SK-N-SH treated with all-trans-retinoic acid at 6 μM for 48 hours (cell line): ENCODE data around the gene CHST6.

Experiments used
- ATAC-seq: fragments of 200-7000 bp; cut with Tn5 transposase; 3 replicates; pipeline ENCODE4 v1.9.1; 2020; ENCODE audit warnings: mild to moderate bottlenecking, moderate library complexity
- ARNTL ChIP-seq: fragments of 450-650 bp; formaldehyde crosslinking; IDR thresholded peaks from 2 replicates; pipeline ENCODE4 v1.5.0; 2020; ENCODE audit warnings: low read depth, mild to moderate bottlenecking, moderate library complexity, borderline replicate concordance
- BACH2 ChIP-seq: fragments of 250-450 bp; sonication (Bioruptor Pico); IDR thresholded peaks from 2 replicates; pipeline ENCODE4 v1.9.0; 2021; ENCODE audit warnings: mild to moderate bottlenecking, borderline replicate concordance
- CREB5 ChIP-seq: fragments of 250-450 bp; sonication (Bioruptor Pico); IDR thresholded peaks from 2 replicates; pipeline ENCODE4 v1.5.1; 2020; ENCODE audit warnings: low read depth, mild to moderate bottlenecking, moderate library complexity
- CSDC2 ChIP-seq: fragments of 250-450 bp; sonication (Bioruptor Pico); IDR thresholded peaks from 2 replicates; pipeline ENCODE4 v1.5.0; 2020; ENCODE audit warnings: mild to moderate bottlenecking, moderate library complexity
- ESRRG ChIP-seq: fragments of 250-450 bp; sonication (Bioruptor Pico); IDR thresholded peaks from 2 replicates; pipeline ENCODE4 v1.6.1; 2021; ENCODE audit warnings: mild to moderate bottlenecking
- GLIS3 ChIP-seq: fragments of 250-450 bp; sonication (Bioruptor Pico); IDR thresholded peaks from 2 replicates; pipeline ENCODE4 v1.5.0; 2020; ENCODE audit warnings: mild to moderate bottlenecking, moderate library complexity
- ISL1 ChIP-seq: fragments of 250-450 bp; sonication (Bioruptor Pico); IDR thresholded peaks from 2 replicates; pipeline ENCODE4 v2.1.2; 2022; ENCODE audit warnings: mild to moderate bottlenecking, moderate library complexity
- OSR1 ChIP-seq: fragments of 250-450 bp; sonication (Bioruptor Pico); IDR thresholded peaks from 2 replicates; pipeline ENCODE4 v1.8.0; 2022; ENCODE audit warnings: moderate library complexity, mild to moderate bottlenecking, inconsistent platforms
- POU6F1 ChIP-seq: fragments of 250-450 bp; sonication (Bioruptor Pico); IDR thresholded peaks from 2 replicates; pipeline ENCODE4 v1.8.0; 2021; ENCODE audit warnings: low read depth, mild to moderate bottlenecking, moderate library complexity, borderline replicate concordance
- PPARA ChIP-seq: fragments of 250-450 bp; sonication (Bioruptor Pico); IDR thresholded peaks from 2 replicates; pipeline ENCODE4 v1.5.0; 2020; ENCODE audit warnings: mild to moderate bottlenecking, borderline replicate concordance
- RARB ChIP-seq: fragments of 250-450 bp; sonication (Bioruptor Pico); IDR thresholded peaks from 2 replicates; pipeline ENCODE4 v1.8.0; 2021; ENCODE audit warnings: mild to moderate bottlenecking, moderate library complexity
- SNAI2 ChIP-seq: fragments of 250-450 bp; sonication (Bioruptor Pico); IDR thresholded peaks from 2 replicates; pipeline ENCODE4 v1.5.0; 2020; ENCODE audit warnings: mild to moderate bottlenecking, moderate library complexity
- TCF4 ChIP-seq: fragments of 250-450 bp; sonication (Bioruptor Pico); IDR thresholded peaks from 2 replicates; pipeline ENCODE4 v1.8.0; 2021; ENCODE audit warnings: mild to moderate bottlenecking, moderate library complexity, borderline replicate concordance
- TOX ChIP-seq: fragments of 250-450 bp; sonication (Bioruptor Pico); IDR thresholded peaks from 2 replicates; pipeline ENCODE4 v1.8.0; 2021; ENCODE audit warnings: mild to moderate bottlenecking, moderate library complexity, borderline replicate concordance
- ZC3H10 ChIP-seq: fragments of 250-450 bp; sonication (Bioruptor Pico); IDR thresholded peaks from 2 replicates; pipeline ENCODE4 v1.5.1; 2021; ENCODE audit warnings: mild to moderate bottlenecking, moderate library complexity
- ZFP3 ChIP-seq: fragments of 250-450 bp; sonication (Bioruptor Pico); IDR thresholded peaks from 2 replicates; pipeline ENCODE4 v1.5.0; 2020; ENCODE audit warnings: mild to moderate bottlenecking, moderate library complexity
- ZFP30 ChIP-seq: fragments of 450-650 bp; formaldehyde crosslinking; IDR thresholded peaks from 2 replicates; pipeline ENCODE4 v1.5.0; 2022; ENCODE audit warnings: mild to moderate bottlenecking, moderate library complexity
- ZNF565 ChIP-seq: fragments of 450-650 bp; formaldehyde crosslinking; conservative IDR thresholded peaks from 2 replicates; pipeline ENCODE4 v1.5.0; 2020; ENCODE audit warnings: low read depth, mild to moderate bottlenecking, moderate library complexity
- ZNF70 ChIP-seq: fragments of 450-650 bp; formaldehyde crosslinking; IDR thresholded peaks from 2 replicates; pipeline ENCODE4 v1.5.0; 2020; ENCODE audit warnings: mild to moderate bottlenecking, moderate library complexity
- ZNF8 ChIP-seq: fragments of 450-650 bp; formaldehyde crosslinking; IDR thresholded peaks from 2 replicates; pipeline ENCODE4 v1.5.0; 2020; ENCODE audit warnings: mild to moderate bottlenecking, moderate library complexity
- TF ChIP-seq, protein P1 (sequence below): fragments of 250-450 bp; sonication (Bioruptor Pico); IDR thresholded peaks from 2 replicates; pipeline ENCODE4 v1.5.0; 2020; ENCODE audit warnings: mild to moderate bottlenecking, moderate library complexity
- TF ChIP-seq, protein P2 (sequence below): fragments of 250-450 bp; sonication (Bioruptor Pico); IDR thresholded peaks from 2 replicates; pipeline ENCODE4 v1.8.0; 2020; ENCODE audit warnings: mild to moderate bottlenecking, moderate library complexity, borderline replicate concordance

CHST6 gene

DNA sequence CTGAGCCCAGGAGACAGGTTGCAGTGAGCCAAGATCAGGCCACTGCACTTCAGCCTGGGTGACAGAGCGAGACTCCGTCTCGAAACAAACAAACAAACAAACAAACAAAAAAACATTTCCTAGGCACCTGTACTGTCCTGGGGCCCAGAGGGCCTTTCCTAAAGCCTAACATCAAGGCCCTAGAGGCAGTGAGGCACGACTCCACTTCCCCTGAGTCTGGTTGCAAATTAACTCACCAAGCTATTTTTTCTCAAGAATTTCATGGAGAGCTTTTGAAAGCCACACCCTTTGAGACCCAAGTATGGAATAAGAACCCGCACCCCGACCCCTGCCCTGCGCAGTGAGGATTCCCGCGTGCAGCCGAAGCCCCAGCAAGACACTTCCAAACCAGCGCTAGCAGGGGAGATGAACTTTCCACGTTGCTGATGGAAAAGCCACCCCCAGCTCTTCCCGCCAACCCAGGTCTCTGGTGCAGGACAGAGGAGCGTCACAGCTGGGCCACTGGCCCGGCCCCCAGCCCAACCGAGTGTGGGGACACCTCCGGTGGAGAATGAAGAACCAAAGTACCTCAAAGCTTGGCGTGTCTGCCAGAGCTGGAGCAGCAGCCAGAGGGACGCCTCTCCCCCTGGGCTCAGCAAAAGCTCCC, 39.4 kb upstream of the CHST6 start:
- ATAC-seq: no peak
- TF ChIP-seq ZNF8 (CRISPR knock-in tag) (no peak), ZNF565 (no peak), BACH2 (CRISPR knock-in tag) (no peak), PPARA (no peak), ARNTL (CRISPR knock-in tag) (no peak), POU6F1 (CRISPR knock-in tag) (no peak), ISL1 (no peak), TOX (CRISPR knock-in tag) (no peak), RARB (CRISPR knock-in tag) (no peak), TCF4 (CRISPR knock-in tag) (no peak), SNAI2 (no peak)
- TF ChIP-seq, protein P1, sequence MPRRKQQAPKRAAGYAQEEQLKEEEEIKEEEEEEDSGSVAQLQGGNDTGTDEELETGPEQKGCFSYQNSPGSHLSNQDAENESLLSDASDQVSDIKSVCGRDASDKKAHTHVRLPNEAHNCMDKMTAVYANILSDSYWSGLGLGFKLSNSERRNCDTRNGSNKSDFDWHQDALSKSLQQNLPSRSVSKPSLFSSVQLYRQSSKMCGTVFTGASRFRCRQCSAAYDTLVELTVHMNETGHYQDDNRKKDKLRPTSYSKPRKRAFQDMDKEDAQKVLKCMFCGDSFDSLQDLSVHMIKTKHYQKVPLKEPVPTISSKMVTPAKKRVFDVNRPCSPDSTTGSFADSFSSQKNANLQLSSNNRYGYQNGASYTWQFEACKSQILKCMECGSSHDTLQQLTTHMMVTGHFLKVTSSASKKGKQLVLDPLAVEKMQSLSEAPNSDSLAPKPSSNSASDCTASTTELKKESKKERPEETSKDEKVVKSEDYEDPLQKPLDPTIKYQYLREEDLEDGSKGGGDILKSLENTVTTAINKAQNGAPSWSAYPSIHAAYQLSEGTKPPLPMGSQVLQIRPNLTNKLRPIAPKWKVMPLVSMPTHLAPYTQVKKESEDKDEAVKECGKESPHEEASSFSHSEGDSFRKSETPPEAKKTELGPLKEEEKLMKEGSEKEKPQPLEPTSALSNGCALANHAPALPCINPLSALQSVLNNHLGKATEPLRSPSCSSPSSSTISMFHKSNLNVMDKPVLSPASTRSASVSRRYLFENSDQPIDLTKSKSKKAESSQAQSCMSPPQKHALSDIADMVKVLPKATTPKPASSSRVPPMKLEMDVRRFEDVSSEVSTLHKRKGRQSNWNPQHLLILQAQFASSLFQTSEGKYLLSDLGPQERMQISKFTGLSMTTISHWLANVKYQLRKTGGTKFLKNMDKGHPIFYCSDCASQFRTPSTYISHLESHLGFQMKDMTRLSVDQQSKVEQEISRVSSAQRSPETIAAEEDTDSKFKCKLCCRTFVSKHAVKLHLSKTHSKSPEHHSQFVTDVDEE: no peak
- TF ChIP-seq, all 23 proteins: peak for 0

DNA sequence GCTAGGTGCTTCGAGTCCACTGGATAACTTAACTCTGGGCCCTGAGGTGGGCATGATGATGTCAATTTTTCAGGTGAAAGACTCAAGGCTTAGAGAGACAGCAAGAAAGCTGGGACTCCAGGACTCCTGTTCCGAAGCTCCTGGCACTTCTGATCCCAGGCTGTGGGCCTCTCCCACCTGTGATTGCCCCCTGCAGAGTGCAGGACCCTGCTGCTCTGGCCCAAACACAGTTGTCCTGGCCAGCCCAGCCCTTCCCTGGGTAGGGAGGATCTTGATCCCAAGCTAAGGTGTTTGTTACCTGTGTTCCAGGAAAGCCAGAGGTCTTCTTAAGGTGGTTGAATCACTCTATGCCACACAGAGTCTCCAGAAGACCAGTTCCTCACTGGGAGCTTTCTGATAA, 37.5 kb upstream of the CHST6 start:
- ATAC-seq: no peak
- TF ChIP-seq POU6F1 (CRISPR knock-in tag) (no peak), TOX (CRISPR knock-in tag) (no peak), GLIS3 (CRISPR knock-in tag) (no peak), ZC3H10 (CRISPR knock-in tag) (no peak), TCF4 (CRISPR knock-in tag) (no peak), ZFP30 (CRISPR knock-in tag) (no peak), CREB5 (no peak), ZFP3 (no peak), SNAI2 (no peak), BACH2 (CRISPR knock-in tag) (no peak), CSDC2 (CRISPR knock-in tag) (no peak), ESRRG (no peak), ISL1 (no peak), ZNF70 (CRISPR knock-in tag) (no peak), OSR1 (no peak)
- TF ChIP-seq, protein P1: no peak
- TF ChIP-seq, protein P2, sequence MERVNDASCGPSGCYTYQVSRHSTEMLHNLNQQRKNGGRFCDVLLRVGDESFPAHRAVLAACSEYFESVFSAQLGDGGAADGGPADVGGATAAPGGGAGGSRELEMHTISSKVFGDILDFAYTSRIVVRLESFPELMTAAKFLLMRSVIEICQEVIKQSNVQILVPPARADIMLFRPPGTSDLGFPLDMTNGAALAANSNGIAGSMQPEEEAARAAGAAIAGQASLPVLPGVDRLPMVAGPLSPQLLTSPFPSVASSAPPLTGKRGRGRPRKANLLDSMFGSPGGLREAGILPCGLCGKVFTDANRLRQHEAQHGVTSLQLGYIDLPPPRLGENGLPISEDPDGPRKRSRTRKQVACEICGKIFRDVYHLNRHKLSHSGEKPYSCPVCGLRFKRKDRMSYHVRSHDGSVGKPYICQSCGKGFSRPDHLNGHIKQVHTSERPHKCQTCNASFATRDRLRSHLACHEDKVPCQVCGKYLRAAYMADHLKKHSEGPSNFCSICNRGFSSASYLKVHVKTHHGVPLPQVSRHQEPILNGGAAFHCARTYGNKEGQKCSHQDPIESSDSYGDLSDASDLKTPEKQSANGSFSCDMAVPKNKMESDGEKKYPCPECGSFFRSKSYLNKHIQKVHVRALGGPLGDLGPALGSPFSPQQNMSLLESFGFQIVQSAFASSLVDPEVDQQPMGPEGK (CRISPR knock-in tag): no peak
